DOHH2 (cell line): ENCODE measurements around the gene CPD.
"Not testable (repeated sequence)": the region's sequence is repeated elsewhere in the genome, so short reads cannot be mapped to it uniquely, and the experiment has no call there.

Experiments used
- EZH2phosphoT487 ChIP-seq: fragments of 200-600 bp; sonication (generic); IDR thresholded peaks from 2 replicates; pipeline ENCODE4 v1.6.1; 2017; ENCODE audit warnings: borderline replicate concordance, mild to moderate bottlenecking, antibody characterized with exemption, low read length, moderate library complexity, mixed read lengths
- TF ChIP-seq, protein P1 (sequence below): fragments of 200-600 bp; sonication (generic); IDR thresholded peaks from one replicate; pipeline ENCODE4 v1.5.1; 2014; ENCODE audit warnings: antibody characterized with exemption, mild to moderate bottlenecking, low read depth, low read length; ENCODE audit not compliant: poor library complexity, severe bottlenecking

DNA sequence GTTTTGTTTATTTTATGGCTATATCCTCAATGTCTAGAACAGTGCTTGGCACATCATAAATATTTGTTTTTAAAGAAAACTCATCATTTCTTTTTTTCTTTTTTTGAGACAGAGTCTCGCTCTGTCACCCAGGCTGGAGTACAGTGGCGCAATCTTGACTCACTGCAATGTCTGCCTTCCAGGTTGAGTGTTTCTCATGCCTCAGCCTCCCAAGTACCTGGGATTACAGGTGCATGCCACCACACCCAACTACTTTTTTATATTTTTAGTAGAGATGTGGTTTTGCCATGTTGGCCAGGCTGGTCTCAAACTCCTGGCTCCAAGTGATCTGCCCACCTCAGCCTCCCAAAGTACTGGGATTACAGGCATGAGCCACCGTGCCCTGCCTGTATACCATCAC lies 35.5 kb upstream of the CPD start:
- TF ChIP-seq, protein P1, sequence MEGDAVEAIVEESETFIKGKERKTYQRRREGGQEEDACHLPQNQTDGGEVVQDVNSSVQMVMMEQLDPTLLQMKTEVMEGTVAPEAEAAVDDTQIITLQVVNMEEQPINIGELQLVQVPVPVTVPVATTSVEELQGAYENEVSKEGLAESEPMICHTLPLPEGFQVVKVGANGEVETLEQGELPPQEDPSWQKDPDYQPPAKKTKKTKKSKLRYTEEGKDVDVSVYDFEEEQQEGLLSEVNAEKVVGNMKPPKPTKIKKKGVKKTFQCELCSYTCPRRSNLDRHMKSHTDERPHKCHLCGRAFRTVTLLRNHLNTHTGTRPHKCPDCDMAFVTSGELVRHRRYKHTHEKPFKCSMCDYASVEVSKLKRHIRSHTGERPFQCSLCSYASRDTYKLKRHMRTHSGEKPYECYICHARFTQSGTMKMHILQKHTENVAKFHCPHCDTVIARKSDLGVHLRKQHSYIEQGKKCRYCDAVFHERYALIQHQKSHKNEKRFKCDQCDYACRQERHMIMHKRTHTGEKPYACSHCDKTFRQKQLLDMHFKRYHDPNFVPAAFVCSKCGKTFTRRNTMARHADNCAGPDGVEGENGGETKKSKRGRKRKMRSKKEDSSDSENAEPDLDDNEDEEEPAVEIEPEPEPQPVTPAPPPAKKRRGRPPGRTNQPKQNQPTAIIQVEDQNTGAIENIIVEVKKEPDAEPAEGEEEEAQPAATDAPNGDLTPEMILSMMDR = not testable (repeated sequence)
- not testable (repeated sequence) for TF ChIP-seq EZH2phosphoT487
